GM12874 (cell line): ENCODE results near the gene KCNQ1OT1.

ENCODE experiments used
- CTCF ChIP-seq: IDR thresholded peaks from 2 replicates; pipeline ENCODE4 v1.5.1; 2011; ENCODE audit warnings: low read depth, mild to moderate bottlenecking, control low read depth, low read length, moderate library complexity; ENCODE audit not compliant: insufficient read depth

The KCNQ1OT1 gene

GRCh38 chr11:2594267-2594666 is 105.5 kb downstream of the KCNQ1OT1 start:
- TF ChIP-seq CTCF, result no peak

GRCh38 chr11:2593393-2593950 is 106.3 kb downstream of the KCNQ1OT1 start:
- no peak for TF ChIP-seq CTCF

GRCh38 chr11:2592559-2593392 is 107.0 kb downstream of the KCNQ1OT1 start:
- no peak for TF ChIP-seq CTCF

GRCh38 chr11:2591805-2592204 is 108.0 kb downstream of the KCNQ1OT1 start:
- no peak for TF ChIP-seq CTCF

GRCh38 chr11:2590965-2591754 is 108.6 kb downstream of the KCNQ1OT1 start:
- no peak for TF ChIP-seq CTCF

GRCh38 chr11:2590131-2590964 is 109.4 kb downstream of the KCNQ1OT1 start:
- no peak for TF ChIP-seq CTCF
